IPS-20b (cell line): Measurements from ENCODE around the gene E2F1.
"Not testable (repeated sequence)": the region's sequence is repeated elsewhere in the genome, so short reads cannot be mapped to it uniquely, and the experiment has no call there.

Source experiments
- H3K27ac ChIP-seq: one replicate; pipeline ENCODE4 v1.5.1; 2013; ENCODE audit warnings: low read length
- H3K27me3 ChIP-seq: 2 replicates; pipeline ENCODE4 v1.6.1; 2013; ENCODE audit warnings: mild to moderate bottlenecking, low read length, inconsistent platforms; ENCODE audit not compliant: insufficient read depth
- H3K36me3 ChIP-seq: 2 replicates; pipeline ENCODE4 v1.6.1; 2013; ENCODE audit warnings: low read depth, mild to moderate bottlenecking, inconsistent platforms, low read length, moderate library complexity; ENCODE audit not compliant: insufficient read depth
- H3K4me1 ChIP-seq: 2 replicates; pipeline ENCODE4 v1.6.1; 2013; ENCODE audit warnings: mild to moderate bottlenecking, control low read depth, inconsistent platforms, low read length, moderate library complexity; ENCODE audit not compliant: insufficient read depth
- H3K4me3 ChIP-seq: 2 replicates; pipeline ENCODE4 v1.5.1; 2013; ENCODE audit warnings: mild to moderate bottlenecking, low read length, inconsistent platforms
- H3K9ac ChIP-seq: 2 replicates; pipeline ENCODE4 v1.6.1; 2013; ENCODE audit warnings: low read depth, mild to moderate bottlenecking, inconsistent platforms, low read length, moderate library complexity
- H3K9me3 ChIP-seq: 2 replicates; pipeline ENCODE4 v1.6.1; 2013; ENCODE audit warnings: mild to moderate bottlenecking, low read depth, low read length, inconsistent platforms; ENCODE audit not compliant: insufficient read depth

The E2F1 gene

GRCh38 chr20:33650753-33651561, 35.2 kb downstream of the E2F1 start:
- H3K9me3 ChIP-seq, result no peaks in the 10 kb centered on the region
- H3K36me3 ChIP-seq, result no peaks in the 10 kb centered on the region
- no peak overlapping the region for H3K27ac ChIP-seq
- no peaks in the 10 kb centered on the region for H3K4me1 ChIP-seq
- no peaks in the 10 kb centered on the region for H3K27me3 ChIP-seq
- H3K9ac ChIP-seq, result no peak overlapping the region
- no peak overlapping the region for H3K4me3 ChIP-seq

- H3K36me3 ChIP-seq, result peaks cover 6% of the 10 kb centered on the region; the same call in 1 of the 2 replicates
- H3K4me1 ChIP-seq, result no peaks in the 10 kb centered on the region
- H3K27ac ChIP-seq, result no peak overlapping the region
- no peaks in the 10 kb centered on the region for H3K9me3 ChIP-seq
- no peak overlapping the region for H3K9ac ChIP-seq
- no peaks in the 10 kb centered on the region for H3K27me3 ChIP-seq
- H3K4me3 ChIP-seq, result no peak overlapping the region
Measured at GRCh38 chr20:33650111-33650752, 36.0 kb downstream of the E2F1 start.

GRCh38 chr20:33649201-33649681, 36.9 kb downstream of the E2F1 start:
- Histone ChIP-seq H3K9ac (no peak overlapping the region), H3K4me1 (no peaks in the 10 kb centered on the region), H3K4me3 (no peak overlapping the region), H3K36me3 (peaks cover 15% of the 10 kb centered on the region), H3K9me3 (no peaks in the 10 kb centered on the region), H3K27me3 (no peaks in the 10 kb centered on the region), H3K27ac (no peak overlapping the region)

- H3K9me3 ChIP-seq, result no peaks in the 10 kb centered on the region
- no peaks in the 10 kb centered on the region for H3K27me3 ChIP-seq
- no peaks in the 10 kb centered on the region for H3K4me1 ChIP-seq
- H3K36me3 ChIP-seq, result peaks cover 19% of the 10 kb centered on the region
- H3K4me3 ChIP-seq, result no peak overlapping the region
- H3K9ac ChIP-seq, result no peak overlapping the region
- H3K27ac ChIP-seq, result no peak overlapping the region
Measured at GRCh38 chr20:33648396-33649004, 37.7 kb downstream of the E2F1 start.

- no peaks in the 10 kb centered on the region for H3K27me3 ChIP-seq
- H3K4me1 ChIP-seq, result no peaks in the 10 kb centered on the region
- H3K36me3 ChIP-seq, result peaks cover 19% of the 10 kb centered on the region
- no peaks in the 10 kb centered on the region for H3K9me3 ChIP-seq
- no peak overlapping the region for H3K27ac ChIP-seq
- H3K9ac ChIP-seq, result no peak overlapping the region
- no peak overlapping the region for H3K4me3 ChIP-seq
Measured at GRCh38 chr20:33647603-33648395, 38.4 kb downstream of the E2F1 start.

- not testable (repeated sequence) for H3K27ac ChIP-seq, H3K4me3 ChIP-seq, H3K9ac ChIP-seq, H3K27me3 ChIP-seq, H3K9me3 ChIP-seq, H3K4me1 ChIP-seq
- H3K36me3 ChIP-seq, result peaks cover 19% of the 10 kb centered on the region
Measured at GRCh38 chr20:33646959-33647602, 39.1 kb downstream of the E2F1 start.

GRCh38 chr20:33646191-33646590, 40.0 kb downstream of the E2F1 start:
- no peak overlapping the region for H3K4me3 ChIP-seq
- no peaks in the 10 kb centered on the region for H3K27me3 ChIP-seq
- H3K9ac ChIP-seq, result no peak overlapping the region
- peaks cover 19% of the 10 kb centered on the region for H3K36me3 ChIP-seq
- H3K9me3 ChIP-seq, result no peaks in the 10 kb centered on the region
- no peaks in the 10 kb centered on the region for H3K4me1 ChIP-seq
- no peak overlapping the region for H3K27ac ChIP-seq

GRCh38 chr20:33645396-33645795, 40.8 kb downstream of the E2F1 start:
- peaks cover 19% of the 10 kb centered on the region for H3K36me3 ChIP-seq
- H3K4me3 ChIP-seq, result no peak overlapping the region
- H3K9me3 ChIP-seq, result no peaks in the 10 kb centered on the region
- H3K4me1 ChIP-seq, result no peaks in the 10 kb centered on the region
- H3K9ac ChIP-seq, result no peak overlapping the region
- H3K27ac ChIP-seq, result no peak overlapping the region
- no peaks in the 10 kb centered on the region for H3K27me3 ChIP-seq

- Histone ChIP-seq H3K27ac (no peak overlapping the region), H3K9ac (no peak overlapping the region), H3K4me3 (no peak overlapping the region), H3K9me3 (no peaks in the 10 kb centered on the region), H3K4me1 (no peaks in the 10 kb centered on the region), H3K27me3 (no peaks in the 10 kb centered on the region), H3K36me3 (peaks cover 21% of the 10 kb centered on the region)
Measured at GRCh38 chr20:33645072-33645358, 41.2 kb downstream of the E2F1 start.

GRCh38 chr20:33644313-33645071, 41.7 kb downstream of the E2F1 start:
- no peaks in the 10 kb centered on the region for H3K4me1 ChIP-seq
- H3K27me3 ChIP-seq, result no peaks in the 10 kb centered on the region
- no peak overlapping the region for H3K27ac ChIP-seq
- H3K4me3 ChIP-seq, result no peak overlapping the region
- peaks cover 25% of the 10 kb centered on the region for H3K36me3 ChIP-seq
- H3K9me3 ChIP-seq, result no peaks in the 10 kb centered on the region
- H3K9ac ChIP-seq, result no peak overlapping the region

- peaks cover 34% of the 10 kb centered on the region for H3K36me3 ChIP-seq
- H3K27ac ChIP-seq, result no peak overlapping the region
- H3K9ac ChIP-seq, result no peak overlapping the region
- H3K4me3 ChIP-seq, result no peak overlapping the region
- H3K4me1 ChIP-seq, result no peaks in the 10 kb centered on the region
- H3K27me3 ChIP-seq, result no peaks in the 10 kb centered on the region
- H3K9me3 ChIP-seq, result no peaks in the 10 kb centered on the region
Measured at GRCh38 chr20:33640287-33640686, 45.9 kb downstream of the E2F1 start.
